IMR-90 (cell line): ENCODE measurements around the gene DUS3L.

Experiments
- CEBPB ChIP-seq: IDR thresholded peaks from 2 replicates; pipeline ENCODE4 v1.6.1; 2012; ENCODE audit warnings: low read depth, low read length, improper control_type of control experiment
- NFE2L2 ChIP-seq: fragments of 150-350 bp; IDR thresholded peaks from 2 replicates; pipeline ENCODE4 v1.6.1; 2016; ENCODE audit warnings: low read depth, mild to moderate bottlenecking, low read length
- POLR2A ChIP-seq: IDR thresholded peaks from 2 replicates; pipeline ENCODE4 v1.6.1; 2012; ENCODE audit warnings: mild to moderate bottlenecking, low read depth, low read length
- SMC3 ChIP-seq: fragments of 150-350 bp; IDR thresholded peaks from 2 replicates; pipeline ENCODE4 v1.6.1; 2016; ENCODE audit warnings: low read depth, mild to moderate bottlenecking, antibody characterized with exemption, low read length, moderate library complexity
- TF ChIP-seq, protein P1 (sequence below): conservative IDR thresholded peaks from 2 replicates; pipeline ENCODE4 v1.5.1; 2012; ENCODE audit warnings: mild to moderate bottlenecking, low read depth, low read length, improper control_type of control experiment
- TF ChIP-seq, protein P2 (sequence below): fragments of 150-350 bp; IDR thresholded peaks from 2 replicates; pipeline ENCODE4 v1.6.1; 2016; ENCODE audit warnings: low read depth, mild to moderate bottlenecking, low read length, moderate library complexity, borderline replicate concordance
- TF ChIP-seq, protein P3 (sequence below): fragments of 150-350 bp; IDR thresholded peaks from 2 replicates; pipeline ENCODE4 v1.6.1; 2017; ENCODE audit warnings: mild to moderate bottlenecking, antibody characterized with exemption, low read length, low read depth

- TF ChIP-seq, protein P1, sequence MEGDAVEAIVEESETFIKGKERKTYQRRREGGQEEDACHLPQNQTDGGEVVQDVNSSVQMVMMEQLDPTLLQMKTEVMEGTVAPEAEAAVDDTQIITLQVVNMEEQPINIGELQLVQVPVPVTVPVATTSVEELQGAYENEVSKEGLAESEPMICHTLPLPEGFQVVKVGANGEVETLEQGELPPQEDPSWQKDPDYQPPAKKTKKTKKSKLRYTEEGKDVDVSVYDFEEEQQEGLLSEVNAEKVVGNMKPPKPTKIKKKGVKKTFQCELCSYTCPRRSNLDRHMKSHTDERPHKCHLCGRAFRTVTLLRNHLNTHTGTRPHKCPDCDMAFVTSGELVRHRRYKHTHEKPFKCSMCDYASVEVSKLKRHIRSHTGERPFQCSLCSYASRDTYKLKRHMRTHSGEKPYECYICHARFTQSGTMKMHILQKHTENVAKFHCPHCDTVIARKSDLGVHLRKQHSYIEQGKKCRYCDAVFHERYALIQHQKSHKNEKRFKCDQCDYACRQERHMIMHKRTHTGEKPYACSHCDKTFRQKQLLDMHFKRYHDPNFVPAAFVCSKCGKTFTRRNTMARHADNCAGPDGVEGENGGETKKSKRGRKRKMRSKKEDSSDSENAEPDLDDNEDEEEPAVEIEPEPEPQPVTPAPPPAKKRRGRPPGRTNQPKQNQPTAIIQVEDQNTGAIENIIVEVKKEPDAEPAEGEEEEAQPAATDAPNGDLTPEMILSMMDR, result no peak
- TF ChIP-seq, protein P2, sequence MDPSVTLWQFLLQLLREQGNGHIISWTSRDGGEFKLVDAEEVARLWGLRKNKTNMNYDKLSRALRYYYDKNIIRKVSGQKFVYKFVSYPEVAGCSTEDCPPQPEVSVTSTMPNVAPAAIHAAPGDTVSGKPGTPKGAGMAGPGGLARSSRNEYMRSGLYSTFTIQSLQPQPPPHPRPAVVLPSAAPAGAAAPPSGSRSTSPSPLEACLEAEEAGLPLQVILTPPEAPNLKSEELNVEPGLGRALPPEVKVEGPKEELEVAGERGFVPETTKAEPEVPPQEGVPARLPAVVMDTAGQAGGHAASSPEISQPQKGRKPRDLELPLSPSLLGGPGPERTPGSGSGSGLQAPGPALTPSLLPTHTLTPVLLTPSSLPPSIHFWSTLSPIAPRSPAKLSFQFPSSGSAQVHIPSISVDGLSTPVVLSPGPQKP, result no peak
- TF ChIP-seq NFE2L2, result no peak
- TF ChIP-seq, protein P3, sequence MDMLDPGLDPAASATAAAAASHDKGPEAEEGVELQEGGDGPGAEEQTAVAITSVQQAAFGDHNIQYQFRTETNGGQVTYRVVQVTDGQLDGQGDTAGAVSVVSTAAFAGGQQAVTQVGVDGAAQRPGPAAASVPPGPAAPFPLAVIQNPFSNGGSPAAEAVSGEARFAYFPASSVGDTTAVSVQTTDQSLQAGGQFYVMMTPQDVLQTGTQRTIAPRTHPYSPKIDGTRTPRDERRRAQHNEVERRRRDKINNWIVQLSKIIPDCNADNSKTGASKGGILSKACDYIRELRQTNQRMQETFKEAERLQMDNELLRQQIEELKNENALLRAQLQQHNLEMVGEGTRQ, result no peak
- no peak for TF ChIP-seq POLR2A
- TF ChIP-seq CEBPB, result no peak
- TF ChIP-seq SMC3, result no peak
Measured at GRCh38 chr19:5804516-5805461, 13.8 kb upstream of the DUS3L start, which contains the start of gene NRTN.
